HepG2 (cell line): Measurements from ENCODE around the gene FCRL5. TPM values are rescaled to one million over a fixed set of nuclear protein-coding genes. Genes with fewer than 3 reads are reported as not detected.

Experiments used
- ATAC-seq: fragments of 200-7000 bp; cut with Tn5 transposase; 3 replicates; pipeline ENCODE4 v1.9.1; 2020; ENCODE audit warnings: mild to moderate bottlenecking, moderate library complexity
- BruUV-seq: library from RNA; stranded (reverse); fragments of 400-500 nt; replicated peaks from 2 replicates; lab custom pipeline; 2021; lab: Mats Ljungman, UMichigan
- CTCF ChIA-PET: fragments of 300-600 bp; formaldehyde crosslinking; extraction: SDS; loops from one replicate; lab custom pipeline; 2021; ENCODE audit warnings: low total read pairs, inconsistent platforms, low intra/inter-chr PET ratio; lab: Yijun Ruan, JAX
- POLR2A ChIA-PET: fragments of 350-600 bp; sonication (Branson Sonifier 250); formaldehyde crosslinking; loops from one replicate; lab custom pipeline; 2020; ENCODE audit warnings: antibody characterized with exemption, inconsistent platforms; lab: Yijun Ruan, JAX
- DNase-seq: peaks from one replicate; pipeline ENCODE4 v3.0.0-alpha.2; 2015; ENCODE audit warnings: low spot score
- FAIRE-seq: peaks from 3 replicates; lab custom pipeline; 2011; peaks lifted over from hg19 to GRCh38; lab: Jason Lieb, UNC
- H2AFZ ChIP-seq: one replicate; pipeline ENCODE4 v1.6.1; 2011; ENCODE audit warnings: low read length, inconsistent platforms
- H3K27ac ChIP-seq: fragments of 300-600 bp; 3 replicates; pipeline ENCODE4 v1.8.0; 2011; ENCODE audit warnings: mixed run types, mild to moderate bottlenecking, mixed read lengths, low read length, inconsistent platforms; ENCODE audit not compliant: insufficient read depth; ENCODE audit errors: extremely low read length
- H3K27me3 ChIP-seq, 2 experiments: fragments of 200-600 bp in 1 of 2; 2 replicates in 1 of 2; 3 replicates in 1 of 2; pipeline versions ENCODE4 v1.6.0 to v1.8.0; 2011; ENCODE audit warnings: low read length in 2 of 2, mild to moderate bottlenecking in 2 of 2, moderate library complexity in 2 of 2, inconsistent platforms in 1 of 2; ENCODE audit not compliant: insufficient read depth in 2 of 2, control insufficient read depth in 1 of 2
- H3K36me3 ChIP-seq, 2 experiments: fragments of 200-600 bp in 1 of 2; replicated peaks in 1 of 2; 2 replicates in 1 of 2; 3 replicates in 1 of 2; pipeline versions ENCODE4 v1.5.1 to v1.8.0; 2011; ENCODE audit warnings: low read length in 2 of 2, inconsistent platforms in 1 of 2; ENCODE audit not compliant: insufficient read depth in 2 of 2, control insufficient read depth in 1 of 2
- H3K4me1 ChIP-seq: 2 replicates; pipeline ENCODE4 v1.5.1; 2012; ENCODE audit warnings: low read length, inconsistent platforms; ENCODE audit not compliant: insufficient read depth
- H3K4me2 ChIP-seq: 2 replicates; pipeline ENCODE4 v1.6.0; 2011; ENCODE audit warnings: low read depth, low read length, inconsistent platforms
- H3K4me3 ChIP-seq, 3 experiments: fragments of 200-600 bp in 1 of 3; sonication (generic), shearing (Covaris generic) in 1 of 3; replicated peaks in 1 of 3; 2 replicates each; pipeline ENCODE4 v1.5.1; 2011 to 2016; ENCODE audit warnings: low read length in 3 of 3, inconsistent platforms in 2 of 3, low read depth in 2 of 3, mild to moderate bottlenecking in 2 of 3, control low read depth in 1 of 3, mixed read lengths in 1 of 3; ENCODE audit not compliant: insufficient read depth in 1 of 3
- H3K79me2 ChIP-seq: one replicate; pipeline ENCODE4 v1.6.1; 2011; ENCODE audit warnings: low read length, inconsistent platforms; ENCODE audit not compliant: insufficient read depth
- H3K9ac ChIP-seq: 2 replicates; pipeline ENCODE4 v1.6.0; 2011; ENCODE audit warnings: mild to moderate bottlenecking, low read depth, low read length, inconsistent platforms; ENCODE audit not compliant: insufficient read depth
- H3K9me3 ChIP-seq: 2 replicates; pipeline ENCODE4 v1.5.1; 2012; ENCODE audit warnings: mild to moderate bottlenecking, low read length
- H4K20me1 ChIP-seq: 2 replicates; pipeline ENCODE4 v1.6.0; 2011; ENCODE audit warnings: inconsistent platforms, mild to moderate bottlenecking, low read length, moderate library complexity; ENCODE audit not compliant: insufficient read depth
- CEBPG ChIP-seq: IDR thresholded peaks from 2 replicates; pipeline ENCODE4 v1.6.1; 2016
- DNMT3B ChIP-seq: conservative IDR thresholded peaks from 2 replicates; pipeline ENCODE4 v1.6.1; 2016; ENCODE audit warnings: missing biosample characterization, control low read depth
- JUNB ChIP-seq: sonication (generic); formaldehyde crosslinking; IDR thresholded peaks from 2 replicates; pipeline ENCODE4 v1.8.0; 2022; ENCODE audit warnings: missing genetic modification reagents, mild to moderate bottlenecking, borderline replicate concordance
- NONO ChIP-seq, 2 experiments: fragments of 450-650 bp in 1 of 2; sonication (generic) in 1 of 2; formaldehyde crosslinking in 1 of 2; IDR thresholded peaks in 1 of 2; conservative IDR thresholded peaks in 1 of 2; 2 replicates each; pipeline versions ENCODE4 v1.6.1 to v1.8.0; 2017 to 2022; ENCODE audit warnings: mild to moderate bottlenecking in 1 of 2, missing genetic modification reagents in 1 of 2, moderate library complexity in 1 of 2
- SRSF4 ChIP-seq: fragments of 200-400 bp; formaldehyde crosslinking; IDR thresholded peaks from one replicate; pipeline ENCODE4 v1.6.1; 2018; ENCODE audit warnings: mild to moderate bottlenecking, low read depth, low read length, moderate library complexity; ENCODE audit not compliant: poor library complexity, severe bottlenecking
- TARDBP ChIP-seq: sonication (generic); formaldehyde crosslinking; IDR thresholded peaks from 2 replicates; pipeline ENCODE4 v1.8.0; 2022; ENCODE audit warnings: mild to moderate bottlenecking, missing genetic modification reagents
- TCF7 ChIP-seq: sonication (generic); IDR thresholded peaks from 2 replicates; pipeline ENCODE4 v1.6.1; 2016; ENCODE audit warnings: antibody characterized with exemption, low read depth
- TEAD3 ChIP-seq: optimal IDR thresholded peaks from 2 replicates; pipeline ENCODE3; 2016; ENCODE audit warnings: borderline replicate concordance
- YEATS2 ChIP-seq: sonication (generic); formaldehyde crosslinking; IDR thresholded peaks from 2 replicates; pipeline ENCODE4 v1.4.0; 2020; ENCODE audit warnings: missing genetic modification reagents, borderline replicate concordance
- ZIK1 ChIP-seq: sonication (generic); formaldehyde crosslinking; IDR thresholded peaks from 2 replicates; pipeline ENCODE4 v1.5.0; 2020; ENCODE audit warnings: mild to moderate bottlenecking, low read depth, missing genetic modification reagents, borderline replicate concordance
- ZNF224 ChIP-seq: sonication (generic); formaldehyde crosslinking; IDR thresholded peaks from 2 replicates; pipeline ENCODE4 v1.5.0; 2020; ENCODE audit warnings: mild to moderate bottlenecking, missing genetic modification reagents
- ZNF383 ChIP-seq: sonication (generic); formaldehyde crosslinking; IDR thresholded peaks from 2 replicates; pipeline ENCODE4 v1.4.0; 2020; ENCODE audit warnings: missing genetic modification reagents, mild to moderate bottlenecking, borderline replicate concordance
- ZSCAN20 ChIP-seq: sonication (generic); formaldehyde crosslinking; IDR thresholded peaks from 2 replicates; pipeline ENCODE4 v1.4.0; 2020; ENCODE audit warnings: missing genetic modification reagents, mild to moderate bottlenecking, borderline replicate concordance
- WGBS: methylation state at CpG from one replicate; pipeline ENCODE4 v1.1.6; 2017; ENCODE audit warnings: low lambda C conversion rate; 5-methylcytosine and 5-hydroxymethylcytosine counted together
- in situ Hi-C: cut with HindIII; loops from 2 replicates; pipeline ENCODE4 v1.10.0; 2017; ENCODE audit warnings: low pct_unique_long_range_greater_than_20kb; ENCODE audit not compliant: extremely low pct_ligation_motif_present
- intact Hi-C: fragments of 100-400 bp; cut with micrococcal nuclease; formaldehyde crosslinking; loops from one replicate; pipeline ENCODE4 v1.10.0; 2022; ENCODE audit not compliant: unreplicated experiment
- polyA plus RNA-seq, 8 experiments: library from polyadenylated mRNA; depleted of rRNA in 3 of 8; stranded (reverse) in 7 of 8; unstranded in 1 of 8; fragments of >200 nt; fragmentation: Illumina TruSeq in 4 of 8; extraction: Trizol in 4 of 8; gene quantifications; 2 replicates each; pipeline versions ENCODE4 v1.2.1 to v1.2.3, GENCODE V29; 2011 to 2016; ENCODE audit warnings: low read depth in 4 of 8, missing spikeins in 1 of 8, mixed read lengths in 1 of 8; ENCODE audit not compliant: insufficient read depth in 1 of 8
- total RNA-seq, 5 experiments: library from RNA; depleted of rRNA; stranded (reverse); fragments of >200 nt; fragmentation: Illumina TruSeq; extraction: Trizol; gene quantifications; 2 replicates each; pipeline ENCODE4 v1.2.3, GENCODE V29; 2016; ENCODE audit warnings: low read depth in 1 of 5
- TF ChIP-seq, protein P1 (sequence below): sonication (generic); formaldehyde crosslinking; IDR thresholded peaks from 2 replicates; pipeline ENCODE4 v1.9.0; 2021; ENCODE audit warnings: missing genetic modification reagents, mild to moderate bottlenecking, borderline replicate concordance
- TF ChIP-seq, protein P2 (sequence below): sonication (generic); formaldehyde crosslinking; IDR thresholded peaks from 2 replicates; pipeline ENCODE4 v1.5.1; 2020; ENCODE audit warnings: missing genetic modification reagents, mild to moderate bottlenecking, borderline replicate concordance

The FCRL5 gene
- total and polyA plus RNA-seq, 2 of the 13 experiments (the other 11 are each of a cell fraction or from before 2014, with no cell fraction given): not detected

DNA sequence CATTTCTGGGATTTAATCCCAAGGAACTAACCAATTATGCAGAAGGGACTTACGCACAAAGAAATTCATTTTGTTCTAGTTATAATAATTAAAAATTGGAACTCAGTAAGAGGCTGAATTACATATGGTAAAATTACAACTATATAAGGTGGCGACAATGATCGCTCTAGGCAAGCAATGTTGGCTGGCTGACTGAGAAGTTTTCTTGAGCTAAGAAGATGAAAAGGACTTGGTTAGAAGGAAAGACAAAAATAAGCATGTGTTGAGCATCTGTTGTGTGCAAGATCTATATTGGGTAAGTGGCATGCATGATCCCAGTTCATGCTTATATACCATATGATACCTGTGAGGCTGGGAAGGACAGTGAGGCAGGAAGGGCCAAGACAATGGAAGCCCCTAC is 80.8 kb downstream of the FCRL5 start:
- CTCF ChIA-PET: no interaction called here
- no peak overlapping the region for H3K27ac ChIP-seq
- no peak for DNase-seq
- TF ChIP-seq TARDBP (CRISPR knock-in tag): no peak
- no peak for TF ChIP-seq ZNF224
- TF ChIP-seq CEBPG (CRISPR knock-in tag): no peak
- no peak for TF ChIP-seq TCF7
- no peak for TF ChIP-seq ZNF383
- no peak for TF ChIP-seq YEATS2 (CRISPR knock-in tag)
- no peak for TF ChIP-seq SRSF4
- TF ChIP-seq TEAD3 (CRISPR knock-in tag): no peak
- TF ChIP-seq DNMT3B (CRISPR knock-in tag): no peak
- TF ChIP-seq, protein P1, sequence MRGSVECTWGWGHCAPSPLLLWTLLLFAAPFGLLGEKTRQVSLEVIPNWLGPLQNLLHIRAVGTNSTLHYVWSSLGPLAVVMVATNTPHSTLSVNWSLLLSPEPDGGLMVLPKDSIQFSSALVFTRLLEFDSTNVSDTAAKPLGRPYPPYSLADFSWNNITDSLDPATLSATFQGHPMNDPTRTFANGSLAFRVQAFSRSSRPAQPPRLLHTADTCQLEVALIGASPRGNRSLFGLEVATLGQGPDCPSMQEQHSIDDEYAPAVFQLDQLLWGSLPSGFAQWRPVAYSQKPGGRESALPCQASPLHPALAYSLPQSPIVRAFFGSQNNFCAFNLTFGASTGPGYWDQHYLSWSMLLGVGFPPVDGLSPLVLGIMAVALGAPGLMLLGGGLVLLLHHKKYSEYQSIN (CRISPR knock-in tag): no peak
- no peak for TF ChIP-seq NONO (IDR thresholded peaks at IDR 0.05)
- no peak for TF ChIP-seq NONO (CRISPR knock-in tag; conservative IDR thresholded peaks at IDR 0.05)
- TF ChIP-seq, protein P2, sequence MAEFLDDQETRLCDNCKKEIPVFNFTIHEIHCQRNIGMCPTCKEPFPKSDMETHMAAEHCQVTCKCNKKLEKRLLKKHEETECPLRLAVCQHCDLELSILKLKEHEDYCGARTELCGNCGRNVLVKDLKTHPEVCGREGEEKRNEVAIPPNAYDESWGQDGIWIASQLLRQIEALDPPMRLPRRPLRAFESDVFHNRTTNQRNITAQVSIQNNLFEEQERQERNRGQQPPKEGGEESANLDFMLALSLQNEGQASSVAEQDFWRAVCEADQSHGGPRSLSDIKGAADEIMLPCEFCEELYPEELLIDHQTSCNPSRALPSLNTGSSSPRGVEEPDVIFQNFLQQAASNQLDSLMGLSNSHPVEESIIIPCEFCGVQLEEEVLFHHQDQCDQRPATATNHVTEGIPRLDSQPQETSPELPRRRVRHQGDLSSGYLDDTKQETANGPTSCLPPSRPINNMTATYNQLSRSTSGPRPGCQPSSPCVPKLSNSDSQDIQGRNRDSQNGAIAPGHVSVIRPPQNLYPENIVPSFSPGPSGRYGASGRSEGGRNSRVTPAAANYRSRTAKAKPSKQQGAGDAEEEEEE (CRISPR knock-in tag): no peak
- TF ChIP-seq JUNB (CRISPR knock-in tag): no peak
- no peak for TF ChIP-seq ZSCAN20
- TF ChIP-seq ZIK1 (CRISPR knock-in tag): no peak
- in situ Hi-C loops: no loop called here
- POLR2A ChIA-PET: no interaction called here
- no peaks in the 10 kb centered on the region for H3K27me3 ChIP-seq
- no peak overlapping the region for H3K9ac ChIP-seq
- H3K9me3 ChIP-seq: no peaks in the 10 kb centered on the region
- H3K36me3 ChIP-seq: no peaks in the 10 kb centered on the region
- no peaks in the 10 kb centered on the region for H3K4me1 ChIP-seq
- no TSS peak for BruUV-seq
- ATAC-seq: no peak
- 60% methylated on average over 3 of the region's 3 CpGs for WGBS
- no peaks in the 10 kb centered on the region for H3K79me2 ChIP-seq
- no peak overlapping the region for H3K4me2 ChIP-seq
- H3K4me3 ChIP-seq: no peak overlapping the region
- H4K20me1 ChIP-seq: no peaks in the 10 kb centered on the region
- no peak for FAIRE-seq
- intact Hi-C loops: no loop called here
- H2AFZ ChIP-seq: no peak overlapping the region
